Activated T-cell treated with anti-CD3 and anti-CD28 coated beads, Interleukin-2, amount 50 U/mL, for 48 hours (primary cell): ENCODE results near the gene KLHL1.

ENCODE experiments used
- DNase-seq, 2 experiments: peaks; one replicate each; pipeline ENCODE4 v3.0.0-alpha.2; 2020

Gene KLHL1

DNA sequence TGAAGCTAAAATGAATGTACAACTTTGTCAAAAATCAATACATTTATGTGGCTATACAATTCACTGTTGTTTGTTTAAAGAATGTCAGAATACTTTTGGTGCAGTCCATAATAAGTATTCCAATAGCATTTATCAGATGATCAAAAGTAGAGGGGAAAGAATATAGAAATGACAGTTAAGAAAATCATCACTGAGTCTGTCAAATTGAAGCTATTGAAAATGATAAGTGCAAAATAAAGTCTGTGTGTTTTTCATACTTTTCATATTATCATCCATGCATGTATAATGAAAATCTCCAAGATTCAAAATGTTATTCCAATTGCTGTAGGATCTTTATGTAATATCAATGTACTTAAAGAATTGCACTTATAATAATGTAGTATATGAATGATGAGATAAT lies 93.9 kb downstream of the KLHL1 start:
- no peak for DNase-seq

DNA sequence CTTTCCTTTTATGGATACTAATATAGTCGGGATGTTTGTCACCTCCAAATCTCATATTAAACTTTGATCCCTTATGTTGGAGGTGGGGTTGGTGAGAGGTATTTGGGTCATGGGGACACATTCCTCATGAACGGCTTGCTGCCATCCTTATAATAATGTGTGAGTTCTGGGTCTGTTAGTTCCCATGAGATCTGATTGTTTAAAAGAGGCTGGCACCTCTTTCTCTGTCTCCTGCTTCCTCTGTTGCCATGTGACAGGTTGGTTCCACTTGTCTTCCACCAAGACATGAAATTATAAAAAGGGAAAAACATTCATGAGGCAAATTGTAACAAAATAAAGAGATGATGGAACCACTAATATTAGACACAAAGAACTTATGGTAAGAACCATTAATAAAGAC lies 108.4 kb downstream of the KLHL1 start:
- no peak for DNase-seq

DNA sequence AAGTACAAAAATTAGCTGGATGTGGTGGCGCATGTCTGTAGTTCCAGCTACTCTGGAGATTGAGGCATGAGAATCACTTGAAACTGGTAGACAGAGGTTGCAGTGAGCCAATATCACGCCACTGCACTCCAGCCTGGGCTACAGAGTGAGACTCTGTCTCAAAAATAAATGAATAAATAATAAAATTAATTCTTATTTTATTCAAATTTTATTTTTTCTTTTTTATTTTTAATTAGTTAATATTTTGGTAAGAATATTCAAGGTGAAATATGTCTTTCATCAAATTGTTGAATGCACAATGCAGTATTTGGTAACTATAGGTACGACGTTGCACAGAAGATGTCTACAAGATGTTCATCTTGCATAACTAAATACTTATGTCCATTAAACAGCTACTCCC lies 111.2 kb downstream of the KLHL1 start:
- no peak for DNase-seq

DNA sequence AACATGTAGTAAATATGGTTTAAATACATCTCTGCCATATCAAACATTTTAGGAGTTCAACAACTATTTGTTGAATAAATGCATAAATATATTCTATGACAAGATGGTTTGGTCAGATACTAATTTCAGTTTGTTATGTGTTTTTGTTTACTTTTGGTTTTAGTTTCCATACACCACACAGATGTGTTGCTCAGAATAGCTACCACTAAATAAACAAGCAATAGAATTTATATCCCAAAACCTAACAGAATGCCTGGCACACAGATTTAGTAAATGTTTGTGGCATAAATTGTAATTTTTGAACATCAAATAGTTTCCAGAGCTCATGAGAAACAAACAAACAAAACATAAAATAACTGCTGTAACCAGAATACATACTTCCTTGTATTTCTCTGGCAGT lies 127.5 kb downstream of the KLHL1 start:
- DNase-seq: no peak

DNA sequence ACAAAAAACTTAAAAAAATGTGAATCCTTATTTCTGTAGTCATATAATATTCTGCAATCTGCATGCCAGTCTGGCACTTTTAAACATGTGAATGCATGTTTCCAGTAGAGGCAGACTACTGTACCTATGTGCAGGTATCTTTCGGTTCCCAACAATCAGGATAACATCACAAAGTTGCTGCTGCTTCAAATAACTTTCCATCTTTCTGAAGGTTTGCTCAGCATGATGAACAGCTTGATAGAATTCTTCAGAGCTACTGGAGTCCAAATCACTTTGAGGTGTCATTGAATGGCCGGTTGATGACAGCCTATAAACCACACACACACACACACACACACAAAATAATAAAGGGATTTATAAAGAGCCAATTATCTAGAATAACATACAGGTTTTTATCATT lies 132.8 kb downstream of the KLHL1 start:
- no peak for DNase-seq

DNA sequence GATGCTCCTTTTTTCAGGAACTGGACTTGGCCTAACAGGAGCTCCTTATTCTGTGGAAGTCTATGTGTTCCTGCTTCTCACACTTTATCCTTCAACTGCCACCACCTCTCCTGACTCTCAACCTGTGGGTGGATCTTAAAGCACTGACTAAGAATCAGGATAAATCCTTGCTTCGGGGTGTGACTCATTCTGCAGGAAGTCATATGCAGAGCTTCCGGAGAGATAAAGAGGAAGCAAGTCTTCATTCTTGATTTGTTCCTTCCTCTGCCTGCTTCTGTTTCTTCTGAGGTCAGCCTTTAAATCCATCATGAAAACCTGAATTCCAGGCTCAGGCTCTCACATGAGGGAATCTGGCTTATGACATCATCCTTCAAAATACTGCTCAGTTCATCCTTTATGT lies 137.7 kb downstream of the KLHL1 start:
- no peak for DNase-seq

DNA sequence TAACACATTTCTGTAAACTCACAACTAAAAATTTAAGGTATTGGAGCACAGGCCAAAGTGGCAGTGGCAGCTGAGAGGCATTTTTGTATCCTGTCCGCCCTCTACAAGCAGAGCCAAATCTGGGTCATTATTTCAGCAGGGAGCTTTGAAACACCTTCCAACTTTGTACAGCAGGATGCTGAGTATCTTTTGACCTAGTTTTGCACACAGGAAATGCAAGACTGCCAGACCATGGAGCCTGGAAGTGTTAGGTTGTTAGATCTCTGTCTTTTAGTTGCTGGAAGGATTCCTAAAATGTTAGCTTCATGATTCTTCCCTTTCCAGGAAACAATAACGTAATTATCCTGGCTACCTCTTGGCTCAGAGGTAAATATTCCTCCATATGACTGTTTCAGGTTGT lies 149.2 kb downstream of the KLHL1 start:
- DNase-seq: no peak

DNA sequence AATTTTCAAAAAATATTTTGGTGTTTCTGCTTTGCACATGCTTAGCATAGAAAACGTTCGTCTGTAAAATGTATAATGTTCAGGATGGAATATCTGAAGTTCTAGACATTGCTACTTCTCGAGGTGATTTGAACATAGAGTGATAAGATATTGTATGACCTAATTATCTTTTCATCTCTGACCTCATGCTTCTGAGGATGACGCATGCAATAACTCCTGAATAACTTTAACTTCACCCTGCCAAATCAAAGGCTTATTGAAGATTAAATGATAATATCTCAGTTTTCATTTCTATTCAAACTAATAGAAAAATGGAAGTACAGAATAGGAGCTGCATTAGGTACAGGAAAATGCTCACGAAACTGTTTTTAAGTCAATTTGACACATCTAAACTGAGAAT lies 151.4 kb downstream of the KLHL1 start:
- no peak for DNase-seq

DNA sequence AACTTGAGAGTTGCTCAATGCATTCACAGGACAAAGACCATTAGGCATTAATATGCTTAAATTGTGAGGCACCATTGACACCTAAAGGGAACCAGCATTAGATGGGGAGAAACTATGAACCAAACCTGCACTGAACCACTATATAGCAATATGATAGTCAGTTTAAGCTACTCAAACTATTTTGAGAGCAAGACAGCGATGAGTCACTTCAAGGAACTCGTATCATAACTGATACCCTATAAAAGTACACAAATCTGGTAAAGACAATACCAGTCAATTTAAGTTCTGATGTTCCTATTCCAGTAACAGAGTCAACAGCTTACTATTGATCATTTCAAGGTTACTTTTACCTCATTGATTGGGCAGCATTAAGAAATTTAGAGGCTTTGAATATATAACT lies 151.9 kb downstream of the KLHL1 start:
- DNase-seq: no peak

DNA sequence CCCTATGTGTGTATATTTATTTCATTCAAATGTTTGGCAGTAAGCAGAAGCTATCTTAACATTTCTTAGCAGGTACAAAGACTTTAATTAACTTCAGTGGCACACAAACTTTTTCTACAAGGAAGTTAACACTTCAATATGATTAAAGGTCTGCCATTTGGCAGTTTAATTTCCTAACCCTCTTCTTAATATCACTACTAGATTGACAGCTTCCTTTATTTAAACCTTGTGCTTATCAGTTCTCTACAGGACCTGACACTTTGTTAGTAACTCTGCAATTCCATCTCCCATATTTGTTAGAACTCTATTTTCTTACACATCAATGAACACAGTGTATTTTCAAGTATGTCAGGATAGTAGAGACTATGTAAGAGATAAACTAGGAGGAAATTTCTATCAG lies 153.0 kb downstream of the KLHL1 start:
- no peak for DNase-seq

DNA sequence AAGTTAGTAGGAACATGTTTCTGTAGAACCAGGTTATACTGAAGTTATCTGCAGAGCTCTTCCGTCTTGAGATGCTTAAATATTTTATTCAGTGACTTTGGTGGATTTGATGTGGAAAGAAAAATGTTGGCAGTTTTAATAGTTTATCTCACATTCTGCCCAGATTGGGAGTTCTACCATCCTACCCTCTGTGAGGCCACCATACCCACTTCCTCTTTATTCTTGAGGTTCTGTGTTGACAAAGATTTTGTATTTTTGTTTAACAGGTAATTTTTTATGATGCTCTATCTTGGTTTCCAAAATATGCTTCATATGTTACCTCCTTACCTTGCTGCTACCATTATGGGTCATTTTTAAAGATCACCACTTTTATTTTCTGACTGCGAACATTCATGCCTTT lies 156.8 kb downstream of the KLHL1 start:
- DNase-seq: no peak

DNA sequence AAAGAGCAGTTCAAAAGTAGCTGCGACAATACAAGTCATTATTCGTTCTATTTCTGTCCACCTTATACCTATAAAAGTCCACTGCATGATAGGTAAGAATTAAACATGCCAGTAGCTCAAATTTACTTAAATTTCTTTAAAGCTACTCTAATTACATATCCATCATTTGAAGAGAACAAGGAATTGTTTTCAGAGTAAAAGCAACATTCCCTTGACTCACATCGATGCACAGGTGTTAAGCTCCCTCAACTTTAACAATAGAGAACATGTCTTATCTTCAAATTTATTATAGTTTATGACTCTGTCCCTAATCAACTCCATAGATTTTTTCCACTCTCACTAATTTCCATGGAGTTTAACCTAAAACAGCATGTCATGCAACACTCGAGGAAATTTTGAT lies 158.1 kb downstream of the KLHL1 start:
- DNase-seq: no peak

DNA sequence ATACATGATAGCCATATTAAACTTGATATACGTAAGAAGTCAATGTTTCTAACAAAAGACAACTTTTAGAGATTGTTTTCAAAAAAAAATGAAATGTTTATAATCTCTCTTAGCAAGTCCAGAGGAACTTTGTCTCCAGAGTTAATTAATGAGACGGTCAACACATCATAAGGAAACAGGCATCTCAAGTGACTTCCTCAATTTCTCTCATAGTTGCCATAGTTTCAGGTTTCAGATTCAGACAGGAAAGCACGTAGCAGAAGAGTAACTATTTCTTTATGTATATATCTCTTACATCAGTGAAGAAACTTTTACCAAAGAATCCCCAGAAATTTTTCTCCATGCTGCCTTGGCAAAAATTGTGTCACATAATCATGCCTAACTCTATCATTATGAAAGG lies 160.2 kb downstream of the KLHL1 start:
- DNase-seq: no peak

DNA sequence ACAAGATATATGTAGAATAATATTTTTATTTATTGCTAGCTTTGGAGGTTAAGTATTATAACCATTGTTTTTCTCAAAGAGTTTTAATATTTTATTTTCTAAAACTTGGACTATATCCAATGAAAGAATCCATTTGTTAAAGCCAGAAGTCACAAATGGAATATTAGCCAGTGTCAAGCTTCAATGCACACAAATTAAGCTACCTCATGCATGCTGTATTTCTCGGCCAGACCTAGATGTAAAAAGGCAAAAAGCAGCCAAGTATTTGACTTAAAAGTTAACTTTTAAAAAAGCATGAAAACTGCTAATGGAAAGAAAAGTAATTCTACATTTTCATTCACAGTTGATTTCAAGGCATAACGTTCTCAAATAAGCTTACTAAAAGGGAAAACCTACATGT lies 160.7 kb downstream of the KLHL1 start:
- no peak for DNase-seq

DNA sequence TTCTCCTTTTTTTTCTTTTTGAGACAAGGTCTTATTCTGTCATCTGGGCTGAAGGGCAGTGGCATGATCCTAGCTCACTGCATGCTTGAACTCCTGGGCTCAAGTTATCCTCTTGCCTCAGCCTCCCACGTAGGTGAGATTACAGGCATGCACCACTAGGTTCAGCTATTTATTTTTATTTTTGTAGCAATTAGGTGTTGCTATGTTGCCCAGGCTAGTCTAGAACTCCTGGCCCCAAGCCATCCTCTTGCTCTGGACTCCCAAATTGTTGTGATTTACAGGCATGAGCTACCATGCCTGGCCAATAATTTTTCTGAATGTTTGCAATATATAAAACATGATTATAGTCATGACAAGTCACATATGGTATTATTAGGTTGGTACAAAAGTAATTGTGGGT lies 161.7 kb downstream of the KLHL1 start:
- DNase-seq: no peak

DNA sequence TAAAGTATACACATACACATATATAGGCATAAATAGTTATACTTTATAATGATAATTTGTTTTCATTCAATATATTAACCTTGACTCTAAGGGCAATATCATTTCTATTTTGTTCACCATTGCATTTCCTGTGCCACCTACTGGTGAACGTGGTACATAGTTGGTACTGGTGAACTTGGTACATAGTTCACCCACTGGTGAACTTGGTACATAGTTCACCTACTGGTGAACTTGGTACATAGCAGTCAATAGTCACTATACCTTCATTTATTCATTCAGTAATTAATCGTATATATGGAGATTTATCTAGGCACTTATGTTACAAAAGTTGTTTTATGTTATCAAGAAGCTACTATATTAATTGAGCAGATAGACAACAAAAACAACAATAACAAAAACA lies 173.2 kb downstream of the KLHL1 start:
- DNase-seq: no peak

DNA sequence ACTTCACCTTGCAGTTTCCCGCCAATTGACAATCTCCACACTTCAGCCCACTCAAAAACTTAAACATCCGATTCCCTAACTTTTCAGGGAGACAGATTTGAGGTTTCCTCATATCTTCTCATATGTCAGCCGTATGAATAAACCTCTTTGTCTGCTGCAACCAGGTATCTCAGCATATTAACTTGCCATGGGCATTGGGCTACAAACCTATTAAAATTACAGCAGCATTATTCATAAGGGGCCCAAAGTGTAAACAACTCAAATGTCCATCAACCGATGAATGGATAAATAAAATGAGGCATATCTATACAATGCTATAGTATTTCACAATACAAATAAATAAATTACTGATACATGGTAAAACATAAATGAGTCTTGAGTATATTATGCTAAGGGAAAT lies 180.0 kb downstream of the KLHL1 start:
- DNase-seq: no peak

DNA sequence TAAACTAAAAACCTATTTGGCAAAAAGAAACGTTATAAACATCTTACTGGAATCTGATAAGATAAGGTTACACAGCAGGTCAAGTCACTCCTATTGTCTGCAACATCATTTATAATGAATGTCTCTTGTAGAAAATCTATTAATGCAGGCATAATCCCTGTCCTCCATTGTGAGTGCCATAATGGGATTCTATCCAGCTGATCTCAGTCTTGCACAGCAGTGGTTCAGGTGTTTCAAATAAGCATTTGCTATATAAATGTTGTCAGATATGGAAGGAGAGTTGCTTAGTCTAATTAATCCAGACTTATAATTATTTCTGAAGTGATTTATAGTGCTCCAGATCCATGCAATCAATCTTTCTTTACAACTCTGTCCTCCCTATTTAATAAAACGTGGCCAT lies 187.1 kb downstream of the KLHL1 start:
- no peak for DNase-seq

DNA sequence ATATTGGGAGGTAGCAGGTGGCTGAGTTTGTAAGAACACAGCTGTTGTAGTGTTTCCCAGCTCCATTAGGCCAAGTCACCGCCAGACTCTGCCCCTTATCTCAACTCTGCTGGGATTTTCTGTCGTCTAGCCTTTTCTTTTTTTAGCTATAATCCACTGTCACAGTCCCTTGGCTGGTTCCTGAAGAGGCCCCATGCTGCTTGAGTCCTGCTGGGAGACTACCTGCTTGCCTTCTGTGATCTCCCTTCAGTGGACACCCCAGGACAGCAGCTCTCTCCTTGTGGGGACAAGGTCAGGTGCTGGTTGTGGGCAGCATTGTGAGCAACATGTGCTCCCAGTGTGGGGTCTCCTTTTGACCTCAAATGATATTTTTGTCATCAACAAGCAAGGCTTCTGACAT lies 195.6 kb downstream of the KLHL1 start:
- DNase-seq: no peak

DNA sequence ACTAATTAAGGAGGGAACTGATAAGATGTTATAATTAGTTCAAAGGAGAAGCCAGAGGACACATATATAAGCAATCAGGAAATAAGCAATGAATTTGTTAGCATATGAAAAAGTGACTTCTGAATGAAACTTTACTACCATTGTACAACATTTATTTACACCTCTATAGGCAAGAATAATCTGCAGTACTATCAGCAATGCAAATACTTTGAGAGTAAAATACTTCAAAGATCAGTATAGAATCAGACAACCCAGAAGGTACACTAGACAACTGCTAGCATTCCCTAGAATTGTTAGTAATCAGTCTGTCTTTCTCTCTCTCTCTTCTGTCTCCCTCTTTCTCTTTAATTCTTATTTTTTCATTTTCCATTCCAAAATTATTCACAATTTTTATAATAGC lies 197.5 kb downstream of the KLHL1 start:
- no peak for DNase-seq

DNA sequence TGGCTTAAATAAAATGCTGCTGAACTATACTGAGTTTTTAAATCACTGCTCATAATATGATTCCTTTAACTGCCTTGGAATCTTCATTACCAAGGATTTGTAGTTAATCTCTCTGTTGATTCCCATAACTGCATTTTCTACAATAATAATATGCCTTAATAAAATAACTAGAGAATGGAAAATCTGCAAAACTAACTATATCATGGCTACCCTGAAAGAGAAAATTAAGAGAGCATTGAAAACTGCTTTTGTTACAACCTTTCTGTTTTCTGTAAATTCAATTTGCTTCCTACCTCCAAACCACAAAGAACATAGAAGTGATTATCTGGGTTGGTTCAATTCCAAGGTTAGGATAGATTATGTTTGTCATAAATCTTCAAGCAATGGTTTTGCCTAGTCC lies 203.5 kb downstream of the KLHL1 start:
- DNase-seq: no peak

DNA sequence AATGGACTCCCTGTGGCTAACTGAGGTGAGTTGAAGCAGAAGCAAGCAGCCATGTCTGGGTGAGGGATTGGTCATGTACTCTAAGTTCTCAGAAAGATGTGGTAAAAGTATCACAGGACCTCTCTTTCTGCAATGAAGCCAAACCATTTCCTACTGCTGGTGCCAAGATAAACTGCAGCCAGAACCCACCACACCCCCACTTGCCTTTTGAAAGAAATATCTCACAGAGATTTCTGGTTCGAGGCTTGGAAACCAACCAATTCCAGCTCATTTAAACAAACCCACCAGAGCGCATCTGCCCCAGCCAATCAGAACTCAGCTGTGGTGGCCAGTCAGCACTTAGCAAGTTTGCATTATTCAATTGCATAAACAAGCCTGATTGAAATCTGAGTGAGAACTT lies 205.2 kb downstream of the KLHL1 start:
- DNase-seq: no peak

DNA sequence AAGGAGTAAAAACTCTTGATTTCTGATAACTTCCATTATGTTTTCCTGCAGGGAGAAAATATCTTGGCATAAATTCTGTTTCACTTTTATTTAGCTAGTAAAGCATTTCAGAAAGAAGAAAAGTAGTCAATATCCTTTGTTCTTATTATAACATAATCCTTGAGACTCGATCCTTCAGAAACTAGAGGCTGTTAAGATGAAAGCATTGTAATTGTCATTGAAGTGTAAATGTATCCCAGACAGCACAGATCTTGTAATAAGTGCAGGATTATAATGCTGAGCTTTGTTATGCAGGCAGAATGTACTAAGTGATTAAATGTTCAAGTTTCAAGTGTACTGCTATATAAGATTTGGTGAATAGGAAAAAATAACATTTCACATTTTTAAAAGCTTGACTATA lies 225.8 kb downstream of the KLHL1 start:
- DNase-seq: no peak

DNA sequence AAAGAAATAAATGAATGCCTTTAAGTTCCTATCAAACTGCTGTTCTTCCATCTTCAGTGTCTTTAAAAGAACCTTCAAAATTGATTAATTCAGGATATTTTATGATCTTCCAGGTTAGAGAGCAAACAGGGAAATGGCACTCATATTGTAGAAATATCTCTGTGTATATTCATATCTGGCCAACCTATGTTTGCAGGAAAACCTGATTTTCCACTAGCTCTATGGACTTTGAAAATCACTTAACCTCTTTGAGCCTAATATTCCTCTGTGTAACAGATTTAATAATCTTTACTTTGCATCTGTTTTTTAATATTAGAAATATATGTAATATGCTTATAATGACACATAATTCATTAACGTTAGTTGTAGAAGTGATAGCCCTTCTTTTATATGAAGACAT lies 228.3 kb downstream of the KLHL1 start:
- DNase-seq: no peak

DNA sequence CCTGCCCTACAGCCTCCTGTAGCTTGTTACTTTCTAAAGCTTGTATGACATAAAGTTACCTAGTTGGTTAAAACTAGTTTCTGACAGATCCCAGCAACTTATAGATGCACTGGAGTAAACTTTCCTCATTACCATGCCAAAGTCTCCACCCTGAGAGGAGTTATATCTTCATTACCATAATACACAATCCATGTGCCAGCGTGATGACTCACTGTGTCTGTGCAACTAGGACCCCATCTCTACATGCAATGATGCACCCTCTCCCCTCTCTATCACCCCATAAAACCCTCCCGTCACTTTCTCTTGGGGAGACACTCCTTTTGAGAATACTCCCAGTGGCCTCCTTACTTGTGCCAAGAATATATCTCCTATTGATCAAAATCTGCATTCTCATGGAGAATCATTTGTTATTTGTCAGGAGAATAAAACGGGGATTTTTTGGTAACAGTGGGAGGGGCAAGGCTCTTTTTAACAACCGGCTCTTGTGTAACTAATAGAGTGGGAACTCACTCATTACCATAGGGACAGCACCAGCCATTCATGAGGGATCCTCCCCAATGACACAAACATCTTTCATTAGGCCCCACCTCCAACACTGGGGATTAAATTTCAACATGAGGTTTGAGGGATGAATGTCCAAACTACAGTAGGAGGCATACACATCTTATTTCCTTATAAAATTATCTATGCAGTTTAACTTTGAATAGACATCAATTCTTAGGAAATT lies 235.8 kb downstream of the KLHL1 start:
- DNase-seq: no peak

DNA sequence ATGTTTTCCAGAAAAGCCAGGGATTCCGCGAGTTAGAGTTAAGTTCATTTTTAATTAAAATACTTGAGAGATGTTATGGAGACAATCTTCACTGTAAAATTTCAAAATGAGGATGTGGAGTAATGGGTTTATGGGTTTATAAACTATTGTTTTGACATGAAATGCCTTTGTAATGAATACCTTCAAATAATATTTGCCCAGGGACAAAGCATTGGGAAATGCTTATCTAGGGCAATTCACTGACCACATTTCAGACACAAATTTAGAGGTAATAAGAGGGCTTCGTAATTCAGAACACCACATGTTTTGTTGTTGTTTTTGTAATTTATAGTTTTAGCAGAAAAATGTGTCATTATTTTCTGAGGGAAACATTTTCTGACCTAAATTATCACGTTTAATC lies 241.7 kb downstream of the KLHL1 start:
- DNase-seq: no peak
